A673 (cell line): ENCODE measurements around the gene ADK. TPM values are rescaled to one million over a fixed set of nuclear protein-coding genes. Genes with fewer than 3 reads are reported as not detected.
A peak's percentile ranks its signal among the peaks of the same experiment; 100 is the strongest.

Source experiments
- BruUV-seq: library from RNA; stranded (reverse); fragments of 400-500 nt; replicated peaks from 2 replicates; lab custom pipeline; 2021; lab: Mats Ljungman, UMichigan
- CTCF ChIA-PET: fragments of 300-600 bp; sonication (Branson Sonifier 250); formaldehyde crosslinking; loops from one replicate; lab custom pipeline; 2022; ENCODE audit warnings: antibody characterized with exemption; lab: Charles Lee
- POLR2A ChIA-PET: fragments of 300-600 bp; sonication (Branson Sonifier 250); formaldehyde crosslinking; loops from one replicate; lab custom pipeline; 2022; ENCODE audit warnings: antibody characterized with exemption; ENCODE audit not compliant: low non-redundant PET; lab: Charles Lee
- DNase-seq: peaks from one replicate; pipeline ENCODE4 v3.0.0-alpha.2; 2015; ENCODE audit warnings: low spot score
- H3K27ac ChIP-seq: fragments of 200-600 bp; sonication (generic); 2 replicates; pipeline ENCODE4 v1.5.1; 2016; ENCODE audit warnings: mixed run types, low read depth, mild to moderate bottlenecking, mixed read lengths, antibody characterized with exemption, low read length; ENCODE audit not compliant: poor library complexity, severe bottlenecking
- H3K27me3 ChIP-seq: fragments of 200-600 bp; sonication (generic); replicated peaks from 2 replicates; pipeline ENCODE4 v1.6.1; 2017; ENCODE audit warnings: mixed run types, low read depth, mild to moderate bottlenecking, mixed read lengths, antibody characterized with exemption, low read length; ENCODE audit not compliant: insufficient read depth, poor library complexity
- H3K36me3 ChIP-seq: fragments of 200-600 bp; sonication (generic); 2 replicates; pipeline ENCODE4 v1.6.1; 2016; ENCODE audit warnings: mixed run types, mild to moderate bottlenecking, mixed read lengths, antibody characterized with exemption, low read length; ENCODE audit not compliant: insufficient read depth, poor library complexity, severe bottlenecking
- H3K4me1 ChIP-seq: fragments of 200-600 bp; sonication (generic); 2 replicates; pipeline ENCODE4 v1.6.1; 2017; ENCODE audit warnings: mixed run types, mild to moderate bottlenecking, mixed read lengths, antibody characterized with exemption, low read length; ENCODE audit not compliant: insufficient read depth, poor library complexity, severe bottlenecking
- H3K4me3 ChIP-seq: fragments of 200-600 bp; sonication (generic); 2 replicates; pipeline ENCODE4 v1.5.1; 2016; ENCODE audit warnings: low read depth, mixed run types, mild to moderate bottlenecking, mixed read lengths, low read length; ENCODE audit not compliant: poor library complexity, severe bottlenecking
- H3K9me3 ChIP-seq: fragments of 200-600 bp; sonication (generic); 2 replicates; pipeline ENCODE4 v1.6.1; 2016; ENCODE audit warnings: mixed run types, low read depth, mild to moderate bottlenecking, mixed read lengths, antibody characterized with exemption, low read length; ENCODE audit not compliant: poor library complexity, severe bottlenecking
- CTCF ChIP-seq: fragments of 300-800, 200-600 bp; sonication (generic); conservative IDR thresholded peaks from 2 replicates; pipeline ENCODE4 v1.5.1; 2017; ENCODE audit warnings: low read depth, mild to moderate bottlenecking, antibody characterized with exemption, low read length, moderate library complexity, mixed read lengths
- EZH2 ChIP-seq: fragments of 200-600 bp; sonication (generic); IDR thresholded peaks from 2 replicates; pipeline ENCODE4 v1.6.1; 2017; ENCODE audit warnings: borderline replicate concordance, low read depth, mild to moderate bottlenecking, mixed read lengths, antibody characterized with exemption, low read length; ENCODE audit not compliant: poor library complexity, severe bottlenecking
- intact Hi-C: fragments of 100-400 bp; cut with micrococcal nuclease; formaldehyde crosslinking; loops from one replicate; pipeline ENCODE4 v1.10.0; 2022; ENCODE audit not compliant: unreplicated experiment
- total RNA-seq: library from RNA; stranded (reverse); gene quantifications from 2 replicates; pipeline ENCODE4 v1.2.3, GENCODE V29; 2021

ADK gene
- total RNA-seq, 1 experiment from 2014 or later: 49.0 TPM

- no peaks in the 10 kb centered on the region for H3K27me3 ChIP-seq
- ChIA-PET POLR2A (no interaction called here), CTCF (no interaction called here)
- peaks cover 30% of the 10 kb centered on the region for H3K4me1 ChIP-seq
- H3K9me3 ChIP-seq: no peaks in the 10 kb centered on the region
- H3K27ac ChIP-seq: no peak overlapping the region
- DNase-seq: no peak
- H3K4me3 ChIP-seq: no peak overlapping the region
- H3K36me3 ChIP-seq: no peaks in the 10 kb centered on the region
- intact Hi-C loops: loop anchor here (5.0 to 10.0 kb wide), 2 partner anchors 110 to 607 kb away; no protein-coding TSS in a partner anchor
- no TSS peak for BruUV-seq
- TF ChIP-seq CTCF (no peak), EZH2 (no peak)
Observed at GRCh38 chr10:74415146-74415839, 264.3 kb downstream of the ADK start.

- Histone ChIP-seq H3K4me3 (no peak overlapping the region), H3K27me3 (no peaks in the 10 kb centered on the region), H3K9me3 (no peaks in the 10 kb centered on the region), H3K4me1 (peaks cover 41% of the 10 kb centered on the region), H3K27ac (peak overlapping the region; percentile 83), H3K36me3 (no peaks in the 10 kb centered on the region)
- DNase-seq: no peak
- ChIA-PET CTCF (no interaction called here), POLR2A (no interaction called here)
- intact Hi-C loops: loop anchor here (5.0 to 10.0 kb wide), 2 partner anchors 113 to 605 kb away; no protein-coding TSS in a partner anchor
- BruUV-seq: no TSS peak
- no peak for TF ChIP-seq EZH2
- TF ChIP-seq CTCF: no peak
Observed at GRCh38 chr10:74417397-74417796, 266.4 kb downstream of the ADK start.

- ChIA-PET POLR2A (interaction anchor here (0.6 to 0.8 kb wide), 3 partner anchors 550 to 1010 kb away, joined by 3 to 4 read pairs (median 3); no protein-coding TSS in a partner anchor), CTCF (no interaction called here)
- H3K27me3 ChIP-seq: no peaks in the 10 kb centered on the region
- no peaks in the 10 kb centered on the region for H3K9me3 ChIP-seq
- intact Hi-C loops: loop anchor here (2.0 to 10.0 kb wide), 3 partner anchors 114 to 604 kb away; partner anchors contain the start of gene KAT6B
- no peaks in the 10 kb centered on the region for H3K36me3 ChIP-seq
- H3K27ac ChIP-seq: peak overlapping the region; percentile 83
- TF ChIP-seq CTCF (no peak), EZH2 (no peak)
- peaks cover 41% of the 10 kb centered on the region for H3K4me1 ChIP-seq
- DNase-seq: peak; percentile 96
- BruUV-seq: no TSS peak
- H3K4me3 ChIP-seq: peak overlapping the region; percentile 30
Observed at GRCh38 chr10:74418285-74418872, 267.4 kb downstream of the ADK start.
